Adrenal gland (tissue), 12 donors: ENCODE measurements around the gene C10orf90. TPM values are rescaled to one million over a fixed set of nuclear protein-coding genes. Genes with fewer than 3 reads are reported as not detected.

Source experiments
- DNase-seq, 7 donors: peaks; one replicate each; pipeline ENCODE4 v3.0.0-alpha.2; 2019 to 2020
- H3K27ac ChIP-seq, 5 donors: fragments of 200-600 bp; sonication (generic) in 4 of 5; 1 replicate in 3 of 5; 2 replicates in 2 of 5; pipeline versions ENCODE4 v1.5.1 to v1.8.0; 2016 to 2020; ENCODE audit warnings: mild to moderate bottlenecking in 1 of 5
- H3K27me3 ChIP-seq: fragments of 200-600 bp; 2 replicates; pipeline ENCODE4 v1.8.0; 2021
- H3K36me3 ChIP-seq, 2 donors: fragments of 200-600 bp; replicated peaks in 1 of 2; 1 replicate in 1 of 2; 2 replicates in 1 of 2; pipeline versions ENCODE4 v1.5.1 to v1.8.0; 2018 to 2022
- H3K4me1 ChIP-seq, 2 donors: fragments of 200-600 bp; replicated peaks in 1 of 2; 1 replicate in 1 of 2; 2 replicates in 1 of 2; pipeline versions ENCODE4 v1.5.1 to v1.8.0; 2018 to 2021
- H3K4me3 ChIP-seq, 4 donors: fragments of 200-600 bp; sonication (generic) in 3 of 4; one replicate each; pipeline ENCODE4 v1.5.1; 2016 to 2018
- H3K9me3 ChIP-seq, 3 donors: fragments of 200-600 bp; sonication (generic) in 1 of 3; replicated peaks in 1 of 3; 1 replicate in 2 of 3; 2 replicates in 1 of 3; pipeline versions ENCODE4 v1.5.1 to v1.8.0; 2016 to 2021
- POLR2A ChIP-seq, 2 donors: fragments of 450-650 bp; IDR thresholded peaks; one replicate each; pipeline ENCODE4 v1.6.1; 2017; ENCODE audit warnings: antibody characterized with exemption in 2 of 2, mild to moderate bottlenecking in 2 of 2, moderate library complexity in 1 of 2
- WGBS, 4 donors: extraction: QIAGEN DNeasy Blood & Tissue Kit in 2 of 4; methylation state at CpG; one replicate each; pipeline versions ENCODE4 v1.1.5 to v1.1.7; 2013 to 2017; 5-methylcytosine and 5-hydroxymethylcytosine counted together
- intact Hi-C, 2 donors: fragments of 100-400 bp; cut with DNase I; formaldehyde crosslinking; loops; one replicate each; pipeline versions ENCODE4 v1.14.1 to v1.15.0; 2022 to 2023
- polyA plus RNA-seq, 3 donors: library from polyadenylated mRNA; stranded (reverse); fragments of 200-250 nt in 2 of 3; fragments of 350-450 nt in 1 of 3; fragmentation: Illumina TruSeq in 1 of 3; extraction: RNeasy Lipid Tissue Mini Kit (QIAGEN cat#74804) in 1 of 3; gene quantifications; one replicate each; pipeline ENCODE4 v1.2.3, GENCODE V29; 2013 to 2014
- total RNA-seq, 9 donors: library from RNA; depleted of rRNA in 4 of 9; stranded (reverse); fragments of >200 nt in 4 of 9; fragments of 120-200 nt in 1 of 9; fragmentation: NEBNext Ultra II Directional in 1 of 9; extraction: Animal tissue kit (Norgen Biotek cat#: 25700) in 1 of 9; gene quantifications; one replicate each; pipeline versions ENCODE4 v1.1.0 to v1.2.4, GENCODE V29; 2013 to 2023
- TF ChIP-seq, protein P1 (sequence below), 6 experiments: fragments of 450-650 bp in 4 of 6; fragments of 200-600 bp in 2 of 6; sonication (generic) in 1 of 6; IDR thresholded peaks; 1 replicate in 5 of 6; 2 replicates in 1 of 6; pipeline versions ENCODE4 v1.5.1 to v1.8.0; 2016 to 2021; ENCODE audit warnings: antibody characterized with exemption in 6 of 6, mild to moderate bottlenecking in 2 of 6, moderate library complexity in 1 of 6
- donor health status: healthy with polysubstance abuse.
- donor health status: Bipolar disorder and iron deficiency.
- donor health status: DM: yes; HTN: yes; CAD: no.
- donor health status: DM: no; HTN: no; CAD: no.
- donor health status: DM: no; HTN: no; CAD: no.
- donor health status: DM: yes; HTN: yes; CAD: no.

Gene C10orf90
- total and polyA plus RNA-seq, 12 donors = 0.10 to 0.18 TPM; not detected in 10

- H3K36me3 ChIP-seq = no peaks in the 10 kb centered on the region
- intact Hi-C loops = no loop called here
- no peaks in the 10 kb centered on the region for H3K4me1 ChIP-seq
- H3K27ac ChIP-seq = no peak overlapping the region
- no peak for TF ChIP-seq POLR2A (IDR thresholded peaks at IDR 0.05)
- TF ChIP-seq, protein P1, sequence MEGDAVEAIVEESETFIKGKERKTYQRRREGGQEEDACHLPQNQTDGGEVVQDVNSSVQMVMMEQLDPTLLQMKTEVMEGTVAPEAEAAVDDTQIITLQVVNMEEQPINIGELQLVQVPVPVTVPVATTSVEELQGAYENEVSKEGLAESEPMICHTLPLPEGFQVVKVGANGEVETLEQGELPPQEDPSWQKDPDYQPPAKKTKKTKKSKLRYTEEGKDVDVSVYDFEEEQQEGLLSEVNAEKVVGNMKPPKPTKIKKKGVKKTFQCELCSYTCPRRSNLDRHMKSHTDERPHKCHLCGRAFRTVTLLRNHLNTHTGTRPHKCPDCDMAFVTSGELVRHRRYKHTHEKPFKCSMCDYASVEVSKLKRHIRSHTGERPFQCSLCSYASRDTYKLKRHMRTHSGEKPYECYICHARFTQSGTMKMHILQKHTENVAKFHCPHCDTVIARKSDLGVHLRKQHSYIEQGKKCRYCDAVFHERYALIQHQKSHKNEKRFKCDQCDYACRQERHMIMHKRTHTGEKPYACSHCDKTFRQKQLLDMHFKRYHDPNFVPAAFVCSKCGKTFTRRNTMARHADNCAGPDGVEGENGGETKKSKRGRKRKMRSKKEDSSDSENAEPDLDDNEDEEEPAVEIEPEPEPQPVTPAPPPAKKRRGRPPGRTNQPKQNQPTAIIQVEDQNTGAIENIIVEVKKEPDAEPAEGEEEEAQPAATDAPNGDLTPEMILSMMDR (IDR thresholded peaks at IDR 0.05) = no peak
- no peak overlapping the region for H3K4me3 ChIP-seq
- 81 to 92% (median 91%) methylated on average over 2 to 9 of the region's 9 CpGs for WGBS, 4 donors
- H3K27me3 ChIP-seq = no peaks in the 10 kb centered on the region
- H3K9me3 ChIP-seq = no peaks in the 10 kb centered on the region
- DNase-seq = no peak
Measured at GRCh38 chr10:126639084-126639483, 31.4 kb downstream of the C10orf90 start.

- WGBS, 4 donors = 71 to 78% (median 76%) methylated on average over 4 to 6 of the region's 6 CpGs
Measured at GRCh38 chr10:126638542-126638941, 32.0 kb downstream of the C10orf90 start.

DNA sequence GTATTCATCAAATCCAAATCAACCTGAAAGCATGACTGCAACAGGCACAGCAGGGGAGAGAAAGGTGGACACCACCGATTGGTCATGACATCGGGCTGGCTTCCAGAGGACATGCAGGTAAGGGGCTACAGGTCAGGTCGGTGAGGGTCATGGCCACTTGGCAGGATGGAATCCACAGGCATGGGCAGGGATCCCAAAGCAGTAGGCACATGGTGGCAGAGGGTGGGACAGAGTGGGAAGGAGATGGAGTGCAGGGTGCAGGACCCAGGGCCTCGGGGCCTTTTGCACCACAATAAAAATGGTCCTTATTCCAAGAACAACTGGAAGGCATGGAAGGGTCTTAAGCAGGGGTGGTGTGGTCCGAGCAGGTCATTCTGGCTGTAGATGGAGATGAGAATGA, 33.0 kb downstream of the C10orf90 start:
- intact Hi-C loops = no loop called here
- Histone ChIP-seq H3K4me3 (no peak overlapping the region), H3K9me3 (no peaks in the 10 kb centered on the region), H3K4me1 (no peaks in the 10 kb centered on the region), H3K27me3 (no peaks in the 10 kb centered on the region), H3K27ac (no peak overlapping the region), H3K36me3 (no peaks in the 10 kb centered on the region)
- DNase-seq = no peak
- TF ChIP-seq, protein P1 (IDR thresholded peaks at IDR 0.05) = no peak
- TF ChIP-seq POLR2A (IDR thresholded peaks at IDR 0.05) = no peak
- 76 to 92% (median 85%) methylated on average over 5 of the region's 5 CpGs for WGBS, 4 donors

More at GRCh38 chr10:126638542-126638941, 32.0 kb downstream of the C10orf90 start:
- H3K4me1 ChIP-seq = no peaks in the 10 kb centered on the region
- H3K27ac ChIP-seq = no peak overlapping the region
- intact Hi-C loops = no loop called here
- H3K36me3 ChIP-seq = no peaks in the 10 kb centered on the region
- DNase-seq = no peak
- H3K4me3 ChIP-seq = no peak overlapping the region
- no peaks in the 10 kb centered on the region for H3K9me3 ChIP-seq
- no peak for TF ChIP-seq POLR2A (IDR thresholded peaks at IDR 0.05)
- TF ChIP-seq, protein P1 (IDR thresholded peaks at IDR 0.05) = no peak
- no peaks in the 10 kb centered on the region for H3K27me3 ChIP-seq

DNA sequence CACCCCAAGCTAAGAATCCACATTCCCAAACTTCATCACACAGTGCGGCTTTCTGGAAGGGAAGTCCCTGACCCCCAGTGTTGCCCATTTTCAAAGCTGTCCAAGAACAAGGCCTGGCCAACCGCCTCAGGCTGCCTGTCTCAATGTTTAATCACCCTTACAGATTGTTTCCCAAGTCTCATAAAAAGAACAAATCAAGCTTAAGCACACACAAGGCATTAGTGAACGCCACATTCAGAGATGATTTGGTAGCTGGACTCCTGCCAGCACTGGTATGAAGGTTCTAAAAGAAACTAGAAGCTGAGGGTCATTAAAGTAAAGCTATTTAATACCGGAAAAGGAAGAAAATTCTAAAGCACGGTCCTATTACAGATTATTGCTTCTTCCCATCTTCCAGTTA, 35.6 kb downstream of the C10orf90 start:
- TF ChIP-seq POLR2A (IDR thresholded peaks at IDR 0.05) = no peak
- TF ChIP-seq, protein P1 (IDR thresholded peaks at IDR 0.05) = no peak
- no peak for DNase-seq
- Histone ChIP-seq H3K27me3 (peaks cover 4% of the 10 kb centered on the region), H3K4me1 (no peaks in the 10 kb centered on the region), H3K4me3 (no peak overlapping the region), H3K27ac (no peak overlapping the region), H3K36me3 (no peaks in the 10 kb centered on the region), H3K9me3 (no peaks in the 10 kb centered on the region)
- intact Hi-C loops = no loop called here
- 68 to 73% (median 71%) methylated on average over 5 of the region's 5 CpGs for WGBS, 4 donors
